NB4 (cell line): ENCODE data around the gene SCN7A.

Experiments used
- DNase-seq: peaks from one replicate; pipeline ENCODE4 v3.0.0; 2010; ENCODE audit warnings: low read depth
- H3K4me3 ChIP-seq: one replicate; pipeline ENCODE4 v1.5.1; 2011; ENCODE audit warnings: mild to moderate bottlenecking, low read depth, low read length, moderate library complexity
- MAX ChIP-seq: IDR thresholded peaks from 2 replicates; pipeline ENCODE4 v1.6.1; 2011; ENCODE audit warnings: low read depth, low read length
- MYC ChIP-seq: IDR thresholded peaks from 2 replicates; pipeline ENCODE4 v1.6.1; 2011; ENCODE audit warnings: low read depth, low read length
- POLR2A ChIP-seq: IDR thresholded peaks from 2 replicates; pipeline ENCODE4 v1.6.1; 2011; ENCODE audit warnings: mild to moderate bottlenecking; ENCODE audit not compliant: insufficient read length; ENCODE audit errors: extremely low read depth
- TF ChIP-seq, protein P1 (sequence below): IDR thresholded peaks from one replicate; pipeline ENCODE4 v1.5.1; 2012; ENCODE audit warnings: low read depth, low read length

SCN7A gene

DNA sequence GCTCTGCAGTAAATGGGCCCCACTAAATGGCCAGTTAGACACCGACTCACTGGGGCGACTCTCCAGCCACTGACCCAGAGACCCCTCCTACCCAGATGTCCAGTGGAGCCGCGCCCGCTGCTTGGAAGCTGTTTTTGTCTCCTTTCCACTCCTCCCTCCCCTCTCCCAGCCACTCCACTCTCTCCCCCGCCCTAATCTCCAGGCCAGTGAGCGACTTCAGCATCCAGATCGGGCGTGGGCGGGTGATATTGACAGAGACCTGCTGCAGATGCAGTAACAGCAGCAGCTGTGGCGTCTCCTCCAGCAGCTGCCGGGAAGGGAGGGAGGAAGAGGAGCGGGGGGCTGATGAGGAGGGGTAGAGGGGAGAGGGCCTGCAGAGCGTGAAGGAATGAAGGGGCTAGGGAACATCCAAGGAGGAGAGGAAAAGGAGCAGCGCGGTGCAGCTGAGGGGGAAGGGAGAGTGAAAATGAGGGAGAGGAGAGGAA lies at the start of gene SCN7A:
Gene SCN7A, minus strand, starts transcription at position 110 of the 485 bp plus-strand sequence. CDS start 16,553 bp downstream, outside the sequence.
- no peak within 1 kb of the TSS for H3K4me3 ChIP-seq
- no peak for DNase-seq

DNA sequence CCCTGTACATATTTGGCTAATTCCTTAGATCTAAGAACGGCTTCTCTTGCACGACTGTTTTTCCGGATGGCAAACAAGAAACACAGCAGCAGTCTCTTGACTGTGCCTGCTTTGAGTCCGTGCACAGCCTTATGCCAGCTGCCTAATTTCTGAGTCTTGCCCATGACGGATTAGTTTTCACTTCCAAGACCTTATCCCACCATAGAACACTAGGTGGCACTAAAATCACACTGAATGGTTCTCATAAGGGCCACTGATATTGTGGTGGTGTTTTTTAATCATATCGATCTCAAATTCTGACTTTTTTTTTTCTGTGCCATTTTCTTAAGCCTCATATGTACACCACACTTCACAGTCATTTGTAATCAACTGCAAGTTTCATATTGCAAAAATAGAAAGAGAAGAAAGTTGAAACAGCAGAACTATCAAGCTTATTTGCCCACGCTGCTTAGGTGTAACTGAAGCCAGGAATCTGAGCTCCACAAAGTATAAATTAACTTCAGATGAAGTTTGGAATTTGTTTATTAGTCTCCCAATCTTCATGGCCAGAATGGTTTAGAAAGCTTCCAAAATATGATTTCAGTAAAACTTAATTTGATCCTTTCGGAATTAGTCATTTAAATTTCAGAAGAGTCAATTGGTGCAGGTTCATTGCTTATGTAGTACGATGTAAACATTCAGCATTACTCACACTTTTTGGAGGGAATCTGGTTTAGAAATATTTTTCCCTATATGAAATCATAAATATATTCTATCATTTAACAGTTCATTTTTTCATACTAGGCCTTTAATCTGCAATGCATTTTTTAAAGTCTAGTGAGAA lies 45.5 kb upstream of the SCN7A start:
- DNase-seq = peak; percentile 67
- H3K4me3 ChIP-seq = no peak overlapping the region
- TF ChIP-seq, protein P1, sequence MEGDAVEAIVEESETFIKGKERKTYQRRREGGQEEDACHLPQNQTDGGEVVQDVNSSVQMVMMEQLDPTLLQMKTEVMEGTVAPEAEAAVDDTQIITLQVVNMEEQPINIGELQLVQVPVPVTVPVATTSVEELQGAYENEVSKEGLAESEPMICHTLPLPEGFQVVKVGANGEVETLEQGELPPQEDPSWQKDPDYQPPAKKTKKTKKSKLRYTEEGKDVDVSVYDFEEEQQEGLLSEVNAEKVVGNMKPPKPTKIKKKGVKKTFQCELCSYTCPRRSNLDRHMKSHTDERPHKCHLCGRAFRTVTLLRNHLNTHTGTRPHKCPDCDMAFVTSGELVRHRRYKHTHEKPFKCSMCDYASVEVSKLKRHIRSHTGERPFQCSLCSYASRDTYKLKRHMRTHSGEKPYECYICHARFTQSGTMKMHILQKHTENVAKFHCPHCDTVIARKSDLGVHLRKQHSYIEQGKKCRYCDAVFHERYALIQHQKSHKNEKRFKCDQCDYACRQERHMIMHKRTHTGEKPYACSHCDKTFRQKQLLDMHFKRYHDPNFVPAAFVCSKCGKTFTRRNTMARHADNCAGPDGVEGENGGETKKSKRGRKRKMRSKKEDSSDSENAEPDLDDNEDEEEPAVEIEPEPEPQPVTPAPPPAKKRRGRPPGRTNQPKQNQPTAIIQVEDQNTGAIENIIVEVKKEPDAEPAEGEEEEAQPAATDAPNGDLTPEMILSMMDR = peak; percentile 56
- no peak for TF ChIP-seq POLR2A

More for the DNA sequence above, at the start of gene SCN7A:
- TF ChIP-seq MAX (no peak), POLR2A (no peak), MYC (no peak)
- TF ChIP-seq, protein P1 = no peak

- DNase-seq = no peak
- H3K4me3 ChIP-seq = no peak overlapping the region
- TF ChIP-seq POLR2A (no peak), MYC (no peak), MAX (no peak)
- TF ChIP-seq, protein P1 = no peak
Observed at GRCh38 chr2:166536111-166536510, 42.1 kb upstream of the SCN7A start.

- H3K4me3 ChIP-seq = no peak overlapping the region
- TF ChIP-seq MAX = no peak
- TF ChIP-seq MYC = no peak
- TF ChIP-seq, protein P1 = no peak
- TF ChIP-seq POLR2A = no peak
- DNase-seq = no peak
Observed at GRCh38 chr2:166521155-166521554, 27.1 kb upstream of the SCN7A start.

GRCh38 chr2:166520604-166521003 lies 26.6 kb upstream of the SCN7A start:
- no peak for TF ChIP-seq POLR2A
- TF ChIP-seq MAX = no peak
- no peak for TF ChIP-seq MYC
- TF ChIP-seq, protein P1 = no peak
- no peak for DNase-seq
- H3K4me3 ChIP-seq = no peak overlapping the region
